Measurements from ENCODE around the gene NTRK3.
A peak's percentile ranks its signal among the peaks of the same experiment; 100 is the strongest.

The NTRK3 gene

GRCh38 chr15:88179562-88179961 lies 77.0 kb downstream of the NTRK3 start:
- no peak for DNase-seq (ENCODE audit: low spot score)

GRCh38 chr15:88178631-88179030 lies 77.9 kb downstream of the NTRK3 start:
- no peak for DNase-seq (ENCODE audit: low spot score)

- no peak for DNase-seq (ENCODE audit: low spot score)
Measured at GRCh38 chr15:88177451-88177850, 79.1 kb downstream of the NTRK3 start.

DNA sequence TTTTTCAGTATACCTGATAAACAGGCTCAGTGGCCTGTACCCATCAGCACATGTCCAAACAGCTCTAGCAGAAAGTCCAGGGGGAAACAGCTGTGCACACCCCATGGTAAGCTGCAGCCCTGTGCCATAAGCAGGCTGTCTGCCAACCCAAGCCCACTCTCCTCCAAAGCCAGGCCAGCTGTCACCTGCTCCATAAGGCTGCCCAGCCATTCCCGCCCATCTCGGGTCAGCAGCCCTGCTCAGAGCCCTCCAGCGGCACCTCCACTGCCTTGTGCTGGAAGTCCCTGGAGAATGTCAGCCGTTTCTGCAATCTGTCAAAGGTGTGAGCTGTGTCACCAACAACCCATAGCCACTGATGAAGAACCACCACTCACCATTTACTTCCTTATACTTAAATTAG lies 82.0 kb downstream of the NTRK3 start:
- no peak for DNase-seq (ENCODE audit: low spot score)

GRCh38 chr15:88166082-88166993 lies 90.2 kb downstream of the NTRK3 start:
- peak; percentile 23 for DNase-seq (ENCODE audit: low spot score)

- no peak for DNase-seq (ENCODE audit: low spot score)
Measured at GRCh38 chr15:88161636-88162035, 94.9 kb downstream of the NTRK3 start.

- DNase-seq (ENCODE audit: low spot score): no peak
Measured at GRCh38 chr15:88155310-88155709, 101.2 kb downstream of the NTRK3 start.

DNA sequence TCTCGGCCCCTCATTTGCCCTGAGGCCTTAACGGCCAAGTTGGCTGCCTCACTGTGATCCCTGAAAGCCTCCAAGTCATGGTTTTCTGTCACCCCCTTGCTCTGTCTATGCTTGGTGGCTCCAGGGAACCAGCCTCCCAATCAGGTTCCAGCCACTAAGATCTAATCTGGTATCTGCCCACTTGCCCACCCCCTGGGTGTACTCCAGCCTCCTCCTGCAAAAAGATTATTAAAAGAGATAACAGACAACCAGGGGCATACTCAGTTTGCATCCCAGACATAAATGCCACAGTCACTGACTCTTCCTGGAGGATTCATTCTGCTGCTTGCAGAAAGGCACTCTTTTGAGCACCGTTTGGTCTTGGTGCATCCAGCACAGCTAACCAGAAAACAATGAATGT lies 103.9 kb downstream of the NTRK3 start:
- no peak for DNase-seq (ENCODE audit: low spot score)

GRCh38 chr15:88147760-88148159 lies 108.8 kb downstream of the NTRK3 start:
- no peak for DNase-seq (ENCODE audit: low spot score)

GRCh38 chr15:88144921-88145653 lies 111.5 kb downstream of the NTRK3 start:
- DNase-seq (ENCODE audit: low spot score): no peak

DNA sequence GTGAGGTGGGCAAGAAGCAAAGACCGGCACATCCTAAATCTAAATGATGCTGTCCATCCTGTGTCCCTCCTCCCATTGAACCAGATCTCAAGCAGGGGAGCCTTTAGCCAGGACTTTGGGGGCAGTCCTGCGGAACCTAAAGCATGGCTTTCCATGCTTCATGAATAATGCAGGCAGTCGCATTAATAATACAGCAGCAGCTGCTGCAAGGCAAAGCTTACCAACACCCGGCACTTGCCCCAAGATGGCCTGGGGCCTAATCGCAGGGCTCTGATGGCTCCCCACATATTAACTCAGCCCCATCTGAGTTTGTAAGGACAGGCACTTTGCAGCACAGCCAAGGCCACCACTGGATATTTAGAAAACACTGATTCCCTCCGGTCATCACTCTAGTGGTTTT lies 114.4 kb downstream of the NTRK3 start:
- no peak for DNase-seq (ENCODE audit: low spot score)

DNA sequence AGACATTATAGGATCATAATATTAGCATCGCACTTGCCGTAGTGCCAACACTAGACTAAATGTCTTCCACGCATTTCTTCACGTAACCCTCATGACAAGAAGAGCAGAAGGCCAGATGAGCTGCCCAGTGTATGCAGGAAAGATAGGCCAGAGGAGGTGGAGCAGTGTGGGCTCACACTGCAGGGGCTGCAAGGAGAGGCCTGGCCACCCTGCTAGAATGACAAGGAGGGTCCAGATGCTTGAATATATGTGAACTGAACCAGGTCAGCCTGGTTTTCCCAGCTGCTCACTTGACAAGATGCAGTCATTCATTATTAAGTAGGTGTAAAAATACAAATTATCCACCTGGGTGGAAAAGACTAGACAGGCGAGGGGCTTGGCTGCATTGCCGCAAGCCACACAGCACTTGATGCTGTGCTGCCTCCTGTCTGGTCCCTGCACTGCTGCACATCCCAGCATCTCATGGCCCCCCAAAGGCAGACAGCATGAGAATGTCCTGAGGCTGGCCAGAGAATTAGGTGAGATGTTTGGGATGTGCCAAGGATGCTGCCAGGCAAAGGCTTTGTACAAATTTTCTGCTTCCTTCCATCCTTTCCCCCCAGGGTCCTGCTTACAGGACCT lies 115.2 kb downstream of the NTRK3 start:
- DNase-seq (ENCODE audit: low spot score): no peak

GRCh38 chr15:88140398-88140797 lies 116.1 kb downstream of the NTRK3 start:
- no peak for DNase-seq (ENCODE audit: low spot score)

- no peak for DNase-seq (ENCODE audit: low spot score)
Measured at GRCh38 chr15:88139936-88140335, 116.6 kb downstream of the NTRK3 start.

DNA sequence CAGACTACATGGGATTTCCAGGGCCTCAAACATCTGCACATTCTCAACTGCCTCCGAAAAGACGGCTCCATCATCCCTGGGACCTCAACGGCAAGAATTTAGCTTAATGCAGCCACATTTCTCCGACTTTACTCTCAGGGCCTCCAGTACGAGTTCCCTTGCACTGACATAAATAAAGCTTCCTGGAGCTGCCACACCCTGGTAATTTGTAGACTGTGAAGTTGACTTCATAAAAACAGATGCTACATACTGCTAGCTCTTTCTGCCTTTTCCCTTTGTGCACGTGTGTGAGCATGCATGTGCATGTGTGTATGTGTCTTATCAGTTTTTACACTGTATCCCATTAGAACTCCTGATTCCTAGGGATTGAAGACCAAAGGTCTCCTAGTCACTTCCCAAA lies 122.7 kb downstream of the NTRK3 start:
- DNase-seq (ENCODE audit: low spot score): no peak

DNA sequence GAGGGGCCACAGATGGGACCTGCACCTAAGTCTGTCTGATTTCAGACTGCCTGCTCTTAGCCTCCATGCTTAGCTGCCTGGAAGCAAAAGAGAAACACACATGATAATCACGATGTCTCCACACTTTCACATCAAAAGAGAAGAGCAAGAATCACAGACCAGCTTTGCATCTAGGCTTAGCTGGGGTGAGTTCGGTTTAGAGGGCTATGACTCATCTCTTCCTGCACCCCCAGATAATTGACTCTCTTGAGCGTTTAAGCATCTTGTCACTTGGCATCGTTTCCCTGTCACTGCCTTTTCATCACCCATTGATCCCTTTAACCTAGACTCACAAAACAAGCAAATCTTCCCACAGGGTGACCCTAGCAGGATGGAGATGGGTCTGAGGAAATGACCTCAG lies 124.0 kb downstream of the NTRK3 start:
- no peak for DNase-seq (ENCODE audit: low spot score)

DNA sequence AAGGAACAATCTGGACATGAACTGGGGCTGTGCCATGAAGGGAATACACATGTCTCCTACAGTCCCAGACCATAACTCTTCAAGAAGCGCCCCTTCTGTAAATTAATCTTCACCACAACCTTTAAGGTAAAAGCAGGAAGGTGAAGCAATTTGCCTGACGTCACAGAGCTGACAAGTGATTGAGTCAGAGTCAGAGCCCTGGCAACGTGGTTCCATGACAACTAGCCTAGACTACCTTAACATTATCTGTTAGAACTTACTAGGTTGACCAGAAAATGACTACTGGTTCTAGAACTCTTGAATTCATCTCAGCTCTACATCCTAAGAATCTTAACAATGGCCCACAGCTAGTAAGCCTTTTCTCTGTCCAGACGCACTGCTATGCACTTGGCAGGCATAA lies 124.6 kb downstream of the NTRK3 start:
- no peak for DNase-seq (ENCODE audit: low spot score)

DNA sequence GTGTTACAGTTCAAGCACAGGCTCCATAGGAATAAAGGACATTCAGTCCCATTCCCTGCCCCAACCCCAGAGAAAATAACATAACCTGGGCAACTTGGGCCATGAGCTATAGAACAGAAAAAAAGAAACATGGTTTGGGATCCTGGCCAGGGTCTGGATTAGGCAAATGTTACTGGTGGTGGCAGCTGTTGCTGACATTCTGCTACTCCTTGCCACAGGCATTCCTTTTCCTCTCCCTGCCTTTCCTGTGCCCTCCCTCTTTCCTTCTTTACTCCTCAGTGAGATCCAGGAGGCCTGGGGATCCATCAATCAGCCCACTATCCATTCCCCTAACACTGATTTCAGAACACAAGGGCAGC lies 129.1 kb downstream of the NTRK3 start:
- no peak for DNase-seq (ENCODE audit: low spot score)

DNA sequence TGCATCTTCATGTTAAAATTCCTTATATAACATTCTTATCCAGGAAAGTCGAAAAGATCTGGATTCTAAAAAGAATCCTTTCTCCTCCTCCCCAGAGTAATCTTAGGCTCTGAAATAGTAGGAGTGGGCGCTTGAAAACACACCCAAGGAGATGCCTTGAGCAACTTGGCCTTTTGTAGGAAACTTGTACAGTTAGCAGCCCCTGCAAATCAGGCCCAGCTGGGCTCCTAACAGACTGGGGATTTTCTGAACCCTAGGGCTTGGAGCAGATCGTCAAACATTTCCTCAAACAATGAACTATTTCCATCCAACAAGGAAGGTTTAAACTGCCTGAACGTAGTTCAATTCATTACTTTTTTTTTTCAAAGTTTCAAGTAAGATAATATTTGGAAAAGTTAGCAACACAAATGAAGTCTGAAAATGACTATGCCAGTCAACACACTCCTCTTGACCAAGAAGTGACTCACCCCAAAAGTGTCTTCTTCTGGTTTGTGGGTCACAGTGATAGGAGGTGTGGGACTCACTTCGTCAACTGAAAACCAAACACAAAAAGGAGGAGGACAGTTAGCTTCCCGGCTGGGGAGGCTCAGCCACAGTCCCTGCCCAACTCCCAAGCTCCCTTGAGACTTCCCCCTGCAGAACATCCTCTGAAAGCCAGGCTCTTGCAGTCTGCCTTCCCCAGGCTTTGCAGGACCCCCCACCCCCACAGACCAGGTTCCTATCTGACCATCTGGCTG lies 129.7 kb downstream of the NTRK3 start:
- no peak for DNase-seq (ENCODE audit: low spot score)

DNA sequence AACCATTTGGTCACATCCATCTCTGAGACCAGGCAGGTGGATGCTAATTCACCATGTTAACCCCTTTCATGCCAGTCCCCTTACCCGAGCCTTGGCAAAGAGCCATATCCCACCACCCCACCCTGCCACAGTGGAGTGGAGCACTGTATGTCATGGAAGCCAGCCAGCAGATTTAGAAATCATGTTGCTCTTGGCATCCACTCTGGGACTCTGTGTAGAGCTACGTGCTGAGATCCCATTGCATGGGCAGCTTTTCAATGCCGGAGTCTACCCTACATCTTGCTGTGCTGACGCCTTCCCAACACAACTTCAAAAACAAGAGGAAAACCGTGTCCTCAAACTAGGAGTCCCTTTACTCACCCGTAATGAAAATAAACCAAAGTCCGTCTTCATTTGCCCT lies 131.0 kb downstream of the NTRK3 start:
- DNase-seq (ENCODE audit: low spot score): no peak

DNA sequence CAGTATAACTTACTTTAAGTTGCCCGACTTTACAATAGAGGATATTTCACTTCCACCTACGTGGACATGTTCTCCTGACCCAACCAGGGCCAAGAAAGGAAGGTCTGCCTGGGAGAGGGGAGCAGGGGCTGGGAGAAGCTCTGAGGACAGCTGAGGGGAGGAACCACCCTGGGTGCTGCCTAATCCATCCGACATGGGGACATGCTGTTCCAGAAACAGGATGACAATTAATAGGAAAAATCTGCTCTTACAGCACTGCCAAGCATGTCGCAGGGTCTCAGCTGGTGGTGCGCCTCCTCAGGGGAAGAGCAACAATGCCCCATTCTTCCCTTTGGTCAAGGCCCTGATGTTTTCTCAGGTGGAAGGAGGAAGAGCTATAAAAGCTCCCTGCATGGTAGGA lies 132.3 kb downstream of the NTRK3 start:
- no peak for DNase-seq (ENCODE audit: low spot score)

DNA sequence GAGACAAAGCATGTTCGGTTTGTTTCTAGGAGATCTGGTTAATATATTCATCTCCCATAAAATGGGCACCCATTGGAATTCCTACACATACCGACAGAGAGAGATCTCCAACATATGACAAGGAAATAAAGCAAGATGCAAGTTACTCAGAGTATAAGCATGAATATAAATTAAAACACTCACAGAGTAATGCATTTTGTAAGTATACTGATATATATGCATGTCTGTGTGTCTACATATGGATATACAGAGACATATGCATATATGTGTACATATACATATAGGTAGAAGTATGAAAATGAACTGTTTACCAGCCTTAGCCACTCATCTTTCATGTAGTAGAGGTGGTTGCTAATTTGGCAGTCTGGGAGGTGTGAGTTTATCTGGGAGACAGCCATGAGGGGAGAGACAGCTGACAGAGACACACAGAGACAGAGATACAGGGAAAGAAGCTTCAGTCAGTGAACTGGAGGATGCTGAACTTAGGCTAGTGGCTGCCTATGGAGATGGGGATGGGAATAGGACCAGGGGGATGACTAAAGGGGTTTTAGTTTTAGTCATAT lies 134.5 kb downstream of the NTRK3 start:
- no peak for DNase-seq (ENCODE audit: low spot score)
